GM12873 (cell line): ENCODE data around the gene NIM1K.

Experiments used
- CTCF ChIP-seq: IDR thresholded peaks from 2 replicates; pipeline ENCODE4 v1.5.1; 2012; ENCODE audit warnings: low read depth, mild to moderate bottlenecking, moderate library complexity, low read length, control low read depth; ENCODE audit not compliant: insufficient read depth; ENCODE audit errors: missing control alignments

Gene NIM1K

GRCh38 chr5:43152946-43153345, 39.1 kb upstream of the NIM1K start:
- TF ChIP-seq CTCF: no peak

- TF ChIP-seq CTCF: no peak
Observed at GRCh38 chr5:43154469-43154868, 37.6 kb upstream of the NIM1K start.

GRCh38 chr5:43155394-43156096, 36.5 kb upstream of the NIM1K start:
- no peak for TF ChIP-seq CTCF

- TF ChIP-seq CTCF: no peak
Observed at GRCh38 chr5:43156388-43156787, 35.6 kb upstream of the NIM1K start.

GRCh38 chr5:43157068-43157467, 35.0 kb upstream of the NIM1K start:
- TF ChIP-seq CTCF: no peak

GRCh38 chr5:43161244-43161643, 30.8 kb upstream of the NIM1K start:
- TF ChIP-seq CTCF: no peak

GRCh38 chr5:43165323-43165722, 26.7 kb upstream of the NIM1K start:
- no peak for TF ChIP-seq CTCF

GRCh38 chr5:43168175-43168574, 23.9 kb upstream of the NIM1K start:
- no peak for TF ChIP-seq CTCF
